H9 (cell line): ENCODE measurements around the gene SFN. TPM values are rescaled to one million over a fixed set of nuclear protein-coding genes. Genes with fewer than 3 reads are reported as not detected.

Experiments used
- DNase-seq: peaks from one replicate; pipeline ENCODE4 v3.0.0-alpha.2; 2017
- H2AFZ ChIP-seq: one replicate; pipeline ENCODE4 v1.6.1; 2013; ENCODE audit warnings: mild to moderate bottlenecking, low read length, control low read depth, moderate library complexity
- H2AK5ac ChIP-seq: 2 replicates; pipeline ENCODE4 v1.6.1; 2013; ENCODE audit warnings: low read length, control low read depth, mixed read lengths; ENCODE audit not compliant: insufficient read length
- H2BK120ac ChIP-seq: one replicate; pipeline ENCODE4 v1.6.1; 2013; ENCODE audit warnings: low read depth, mild to moderate bottlenecking, low read length, control low read depth, inconsistent platforms; ENCODE audit not compliant: poor library complexity, severe bottlenecking
- H2BK12ac ChIP-seq: 2 replicates; pipeline ENCODE4 v1.6.1; 2013; ENCODE audit warnings: low read length, control low read depth, mixed read lengths, low read depth; ENCODE audit not compliant: insufficient read length
- H2BK15ac ChIP-seq: 2 replicates; pipeline ENCODE4 v1.6.1; 2013; ENCODE audit warnings: low read depth, low read length, control low read depth
- H2BK20ac ChIP-seq: one replicate; pipeline ENCODE4 v1.6.1; 2013; ENCODE audit warnings: low read depth, mild to moderate bottlenecking, low read length, control low read depth, inconsistent platforms; ENCODE audit not compliant: poor library complexity, severe bottlenecking
- H2BK5ac ChIP-seq: 2 replicates; pipeline ENCODE4 v1.6.1; 2013; ENCODE audit warnings: low read length, control low read depth, mixed read lengths; ENCODE audit not compliant: insufficient read length
- H3K14ac ChIP-seq: 2 replicates; pipeline ENCODE4 v1.6.1; 2013; ENCODE audit warnings: low read length, control low read depth; ENCODE audit not compliant: insufficient read depth
- H3K18ac ChIP-seq: 2 replicates; pipeline ENCODE4 v1.6.1; 2013; ENCODE audit warnings: low read depth, mild to moderate bottlenecking, mixed read lengths, low read length, control low read depth; ENCODE audit not compliant: insufficient read length
- H3K23ac ChIP-seq: 2 replicates; pipeline ENCODE4 v1.6.1; 2013; ENCODE audit warnings: low read length, control low read depth, mixed read lengths, low read depth; ENCODE audit not compliant: insufficient read length
- H3K23me2 ChIP-seq: 2 replicates; pipeline ENCODE4 v1.6.1; 2013; ENCODE audit warnings: low read depth, mild to moderate bottlenecking, mixed read lengths, low read length, control low read depth; ENCODE audit not compliant: insufficient read length, poor library complexity, severe bottlenecking
- H3K27ac ChIP-seq: 2 replicates; pipeline ENCODE4 v1.5.1; 2013; ENCODE audit warnings: low read length, control low read depth, mixed read lengths, low read depth; ENCODE audit not compliant: insufficient read length
- H3K27me3 ChIP-seq: 2 replicates; pipeline ENCODE4 v1.6.1; 2013; ENCODE audit warnings: low read length, control low read depth, inconsistent platforms; ENCODE audit not compliant: insufficient read depth
- H3K4ac ChIP-seq: 2 replicates; pipeline ENCODE4 v1.6.1; 2013; ENCODE audit warnings: low read depth, mild to moderate bottlenecking, control low read depth, inconsistent platforms, low read length, moderate library complexity
- H3K4me1 ChIP-seq: 2 replicates; pipeline ENCODE4 v1.6.1; 2013; ENCODE audit warnings: low read length, control low read depth, inconsistent platforms; ENCODE audit not compliant: insufficient read depth
- H3K4me2 ChIP-seq: 2 replicates; pipeline ENCODE4 v1.6.1; 2013; ENCODE audit warnings: low read length, control low read depth, mixed read lengths; ENCODE audit not compliant: insufficient read length, insufficient read depth
- H3K56ac ChIP-seq: 2 replicates; pipeline ENCODE4 v1.6.1; 2013; ENCODE audit warnings: low read depth, mild to moderate bottlenecking, mixed read lengths, low read length, control low read depth; ENCODE audit not compliant: insufficient read length
- H3K79me1 ChIP-seq: 2 replicates; pipeline ENCODE4 v1.6.1; 2013; ENCODE audit warnings: low read depth, mild to moderate bottlenecking, moderate library complexity, low read length, control low read depth, inconsistent platforms; ENCODE audit not compliant: insufficient read depth, poor library complexity, severe bottlenecking
- H3K79me2 ChIP-seq: 2 replicates; pipeline ENCODE4 v1.6.1; 2013; ENCODE audit warnings: low read length, control low read depth, inconsistent platforms; ENCODE audit not compliant: insufficient read depth
- H3K9ac ChIP-seq: 2 replicates; pipeline ENCODE4 v1.6.1; 2013; ENCODE audit warnings: low read length, control low read depth, mixed read lengths; ENCODE audit not compliant: insufficient read length; ENCODE audit errors: extremely low read depth
- H3K9me3 ChIP-seq: one replicate; pipeline ENCODE4 v1.6.1; 2013; ENCODE audit warnings: low read depth, low read length, inconsistent platforms; ENCODE audit not compliant: control insufficient read depth
- H3T11ph ChIP-seq: one replicate; pipeline ENCODE4 v1.6.1; 2013; ENCODE audit warnings: mild to moderate bottlenecking, low read length, control low read depth, inconsistent platforms
- H4K20me1 ChIP-seq: one replicate; pipeline ENCODE4 v1.6.1; 2013; ENCODE audit not compliant: control insufficient read depth, insufficient read length, insufficient read depth
- H4K5ac ChIP-seq: 2 replicates; pipeline ENCODE4 v1.6.1; 2013; ENCODE audit warnings: low read depth, mild to moderate bottlenecking, mixed read lengths, low read length, control low read depth; ENCODE audit not compliant: insufficient read length
- H4K8ac ChIP-seq: replicated peaks from 2 replicates; pipeline ENCODE4 v1.6.1; 2013; ENCODE audit warnings: low read length, control low read depth, mixed read lengths, low read depth; ENCODE audit not compliant: insufficient read length
- H4K91ac ChIP-seq: 2 replicates; pipeline ENCODE4 v1.6.1; 2013; ENCODE audit warnings: low read depth, mild to moderate bottlenecking, moderate library complexity, mixed read lengths, low read length, control low read depth; ENCODE audit not compliant: insufficient read length
- H3K27ac Mint-ChIP-seq, 3 experiments: 2 replicates in 2 of 3; 3 replicates in 1 of 3; pipeline ENCODE4 v1.8.0; 2020 to 2021; ENCODE audit warnings: mixed read lengths in 3 of 3, mild to moderate bottlenecking in 1 of 3, moderate library complexity in 1 of 3
- H3K27me3 Mint-ChIP-seq: 2 replicates; pipeline ENCODE4 v1.8.0; 2021; ENCODE audit warnings: low read depth, mild to moderate bottlenecking, moderate library complexity, mixed read lengths
- H3K36me3 Mint-ChIP-seq, 3 experiments: 2 replicates in 2 of 3; 3 replicates in 1 of 3; pipeline ENCODE4 v1.8.0; 2020 to 2021; ENCODE audit warnings: low read depth in 3 of 3, mixed read lengths in 3 of 3; ENCODE audit not compliant: insufficient read depth in 1 of 3
- H3K4me1 Mint-ChIP-seq, 2 experiments: 2 replicates each; pipeline ENCODE4 v1.8.0; 2020; ENCODE audit warnings: mixed read lengths in 2 of 2
- H3K4me3 Mint-ChIP-seq, 2 experiments: 2 replicates in 1 of 2; 3 replicates in 1 of 2; pipeline ENCODE4 v1.8.0; 2020 to 2021; ENCODE audit warnings: mild to moderate bottlenecking in 2 of 2, mixed read lengths in 2 of 2, moderate library complexity in 1 of 2
- H3K9me3 Mint-ChIP-seq, 2 experiments: 2 replicates in 1 of 2; 3 replicates in 1 of 2; pipeline ENCODE4 v1.8.0; 2020; ENCODE audit warnings: mild to moderate bottlenecking in 2 of 2, mixed read lengths in 2 of 2, moderate library complexity in 1 of 2
- WGBS: extraction: QIAGEN DNeasy Blood & Tissue Kit; methylation state at CpG from one replicate; pipeline ENCODE4 v1.1.7; 2013; ENCODE audit warnings: missing lambda C conversion rate, low lambda C conversion rate, mixed read lengths; ENCODE audit not compliant: insufficient read length; ENCODE audit errors: extremely low coverage; 5-methylcytosine and 5-hydroxymethylcytosine counted together
- total RNA-seq: library from RNA; stranded (reverse); gene quantifications from 2 replicates; pipeline ENCODE4 v1.2.1, GENCODE V29; 2021
- TF ChIP-seq, protein P1 (sequence below): fragments of 200-600 bp; sonication (generic); conservative IDR thresholded peaks from 3 replicates; pipeline ENCODE4 v1.8.0; 2021; ENCODE audit warnings: antibody characterized with exemption, mild to moderate bottlenecking

The SFN gene
- total RNA-seq, 1 experiment from 2014 or later = 4.3 TPM

DNA sequence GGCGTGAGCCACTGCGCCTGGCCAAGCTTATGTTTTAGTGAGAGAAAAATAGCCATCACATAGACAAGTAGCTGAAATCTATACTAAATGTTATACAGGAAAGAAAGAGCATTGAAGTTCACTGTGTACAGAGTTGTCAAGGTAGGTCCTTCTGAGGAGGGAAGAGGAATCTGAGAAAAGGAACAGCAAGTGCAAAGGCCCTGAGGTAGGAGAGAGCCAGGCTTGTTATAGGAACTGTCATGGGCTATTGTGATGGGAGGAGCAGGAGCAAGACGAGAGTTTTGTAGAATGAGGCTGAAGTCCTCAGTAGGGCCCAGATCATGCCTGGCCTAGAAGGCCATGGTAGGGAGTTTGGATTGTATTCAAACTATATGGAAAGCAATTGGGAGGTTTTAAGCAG lies 31.9 kb upstream of the SFN start:
- Histone ChIP-seq H2BK120ac (no peak overlapping the region), H3K56ac (no peak overlapping the region), H3K27ac (no peak overlapping the region), H3K27me3 (no peaks in the 10 kb centered on the region), H3K79me1 (peaks cover 3% of the 10 kb centered on the region), H4K5ac (no peak overlapping the region), H3K4me1 (no peaks in the 10 kb centered on the region), H3K9me3 (no peaks in the 10 kb centered on the region), H3K9ac (no peak overlapping the region), H2AK5ac (no peak overlapping the region), H4K8ac (no peak overlapping the region), H3K23ac (no peak overlapping the region), H2BK5ac (no peak overlapping the region), H2BK20ac (no peak overlapping the region), H3K18ac (no peak overlapping the region), H3K23me2 (peaks cover 7% of the 10 kb centered on the region), H2BK12ac (no peak overlapping the region), H3T11ph (no peak overlapping the region), H3K4ac (no peak overlapping the region), H2AFZ (no peak overlapping the region), H3K79me2 (no peaks in the 10 kb centered on the region; the same call in 1 of the 2 replicates), H3K14ac (no peak overlapping the region), H4K20me1 (no peaks in the 10 kb centered on the region), H4K91ac (no peak overlapping the region), H2BK15ac (no peak overlapping the region), H3K4me2 (no peak overlapping the region)
- H3K27me3 Mint-ChIP-seq = no peaks in the 10 kb centered on the region; the same call in 1 of the 2 replicates
- DNase-seq = no peak
- TF ChIP-seq, protein P1, sequence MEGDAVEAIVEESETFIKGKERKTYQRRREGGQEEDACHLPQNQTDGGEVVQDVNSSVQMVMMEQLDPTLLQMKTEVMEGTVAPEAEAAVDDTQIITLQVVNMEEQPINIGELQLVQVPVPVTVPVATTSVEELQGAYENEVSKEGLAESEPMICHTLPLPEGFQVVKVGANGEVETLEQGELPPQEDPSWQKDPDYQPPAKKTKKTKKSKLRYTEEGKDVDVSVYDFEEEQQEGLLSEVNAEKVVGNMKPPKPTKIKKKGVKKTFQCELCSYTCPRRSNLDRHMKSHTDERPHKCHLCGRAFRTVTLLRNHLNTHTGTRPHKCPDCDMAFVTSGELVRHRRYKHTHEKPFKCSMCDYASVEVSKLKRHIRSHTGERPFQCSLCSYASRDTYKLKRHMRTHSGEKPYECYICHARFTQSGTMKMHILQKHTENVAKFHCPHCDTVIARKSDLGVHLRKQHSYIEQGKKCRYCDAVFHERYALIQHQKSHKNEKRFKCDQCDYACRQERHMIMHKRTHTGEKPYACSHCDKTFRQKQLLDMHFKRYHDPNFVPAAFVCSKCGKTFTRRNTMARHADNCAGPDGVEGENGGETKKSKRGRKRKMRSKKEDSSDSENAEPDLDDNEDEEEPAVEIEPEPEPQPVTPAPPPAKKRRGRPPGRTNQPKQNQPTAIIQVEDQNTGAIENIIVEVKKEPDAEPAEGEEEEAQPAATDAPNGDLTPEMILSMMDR = no peak
- WGBS = no CpG with 5 or more reads among the region's 3 CpGs
- peaks cover 26 to 41% (median 34%) of the 10 kb centered on the region in 3 experiments for H3K36me3 Mint-ChIP-seq
- H3K27ac Mint-ChIP-seq = no peak overlapping the region
- H3K9me3 Mint-ChIP-seq = no peaks in the 10 kb centered on the region; a peak in 1 of 5 replicates
- H3K4me1 Mint-ChIP-seq = peaks cover 24 to 25% of the 10 kb centered on the region in 2 experiments
- no peak overlapping the region for H3K4me3 Mint-ChIP-seq
